ENCODE data around the gene UBE2U.
A peak's percentile ranks its signal among the peaks of the same experiment; 100 is the strongest.
"Not testable (repeated sequence)": the region's sequence is repeated elsewhere in the genome, so short reads cannot be mapped to it uniquely, and the experiment has no call there.

The UBE2U gene

GRCh38 chr1:64215576-64215975, 12.2 kb downstream of the UBE2U start:
- Mint-ChIP-seq H3K4me3 (no peak overlapping the region), H3K27ac (no peak overlapping the region), H3K27me3 (peaks cover 8% of the 10 kb centered on the region), H3K4me1 (ENCODE audit: low read depth) (no peaks in the 10 kb centered on the region), H3K9me3 (ENCODE audit: low read depth) (no peaks in the 10 kb centered on the region), H3K36me3 (no peaks in the 10 kb centered on the region)

DNA sequence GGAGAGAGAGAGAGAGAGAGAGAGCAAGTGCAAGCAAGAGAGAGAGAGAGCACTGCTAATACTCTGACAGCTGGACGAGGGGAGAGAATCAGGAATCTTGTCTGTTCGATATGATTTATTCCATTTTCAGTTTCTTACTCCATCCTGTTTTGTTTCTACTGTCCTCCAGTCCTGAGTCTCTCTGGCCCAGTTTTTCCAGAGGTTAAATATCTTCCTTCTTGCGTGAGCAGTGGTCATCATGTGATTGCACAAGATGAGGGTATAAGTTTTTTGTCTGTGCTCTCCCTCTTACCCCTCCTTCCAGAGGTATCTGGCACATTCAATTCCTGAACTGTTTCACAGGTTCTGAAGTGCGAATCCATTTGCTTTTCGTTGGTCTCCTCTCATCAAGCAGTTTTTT, 16.8 kb downstream of the UBE2U start:
- H3K4me1 Mint-ChIP-seq (ENCODE audit: low read depth), result peaks cover 10% of the 10 kb centered on the region
- H3K36me3 Mint-ChIP-seq, result no peaks in the 10 kb centered on the region
- no peak overlapping the region for H3K4me3 Mint-ChIP-seq
- no peaks in the 10 kb centered on the region for H3K9me3 Mint-ChIP-seq (ENCODE audit: low read depth)
- no peak overlapping the region for H3K27ac Mint-ChIP-seq
- H3K27me3 Mint-ChIP-seq, result peaks cover 5% of the 10 kb centered on the region

GRCh38 chr1:64223329-64224151, 20.1 kb downstream of the UBE2U start:
- peaks cover 10% of the 10 kb centered on the region for H3K27me3 Mint-ChIP-seq
- peak overlapping the region; percentile 68 for H3K27ac Mint-ChIP-seq
- H3K4me1 Mint-ChIP-seq (ENCODE audit: low read depth), result peaks cover 10% of the 10 kb centered on the region
- no peaks in the 10 kb centered on the region for H3K9me3 Mint-ChIP-seq (ENCODE audit: low read depth)
- peak overlapping the region; percentile 2 for H3K4me3 Mint-ChIP-seq
- H3K36me3 Mint-ChIP-seq, result no peaks in the 10 kb centered on the region

DNA sequence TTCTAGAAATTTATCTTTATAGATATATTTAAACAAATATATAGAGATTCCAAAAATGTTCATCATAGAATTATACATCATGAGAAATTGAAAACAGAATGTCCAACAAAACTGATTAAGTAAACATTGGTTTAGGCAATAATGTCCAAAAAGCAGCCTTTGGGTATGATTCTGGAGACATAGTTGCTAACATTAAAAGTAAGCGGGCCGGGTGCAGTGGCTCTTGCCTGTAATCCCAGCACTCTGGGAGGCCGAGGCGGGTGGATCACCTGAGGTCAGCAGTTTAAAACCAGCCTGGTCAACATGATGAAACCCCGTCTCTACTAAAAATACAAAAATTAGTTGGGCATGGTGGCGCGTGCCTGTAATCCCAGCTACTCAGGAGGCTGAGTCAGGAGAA, 20.8 kb downstream of the UBE2U start:
- H3K27me3 Mint-ChIP-seq, result not testable (repeated sequence)
- H3K4me1 Mint-ChIP-seq (ENCODE audit: low read depth), result peaks cover 10% of the 10 kb centered on the region

DNA sequence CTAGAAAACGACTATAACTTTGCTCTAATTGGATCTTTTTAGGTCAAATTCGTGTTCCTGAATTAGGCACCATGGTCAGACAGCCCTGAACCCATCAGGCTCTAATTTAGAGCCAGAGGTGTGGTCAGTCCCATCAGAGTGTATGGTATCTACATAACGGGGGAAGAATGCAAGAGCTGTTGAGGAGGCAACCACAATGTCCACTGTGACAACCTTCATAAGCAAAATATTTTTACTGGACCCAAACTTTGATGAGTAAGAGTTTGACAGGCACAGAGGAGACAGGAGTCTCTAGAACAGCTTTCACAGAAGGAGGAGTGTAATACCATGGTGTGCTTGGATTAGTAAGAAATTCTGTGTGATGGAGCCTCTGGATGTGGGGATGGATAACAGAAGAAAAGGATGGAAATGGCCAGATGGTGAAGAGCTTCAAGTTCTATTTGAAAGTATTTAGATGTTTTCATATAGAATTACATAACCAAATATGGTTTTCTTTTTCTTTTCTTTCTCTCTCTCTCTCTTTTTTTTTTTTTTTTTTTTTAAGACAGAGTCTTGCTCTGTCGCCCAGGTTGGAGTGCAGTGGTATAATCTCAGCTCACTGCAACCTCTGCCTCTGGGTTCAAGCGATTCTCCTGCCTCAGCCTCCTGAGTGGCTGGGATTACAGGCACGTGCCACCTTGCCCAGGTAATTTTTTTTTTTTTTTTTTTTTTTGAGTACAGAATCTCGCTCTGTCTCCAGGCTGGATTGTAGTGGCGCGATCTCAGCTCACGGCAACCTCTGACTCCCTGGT, 24.9 kb downstream of the UBE2U start:
- Mint-ChIP-seq H3K27ac (no peak overlapping the region), H3K9me3 (ENCODE audit: low read depth) (no peaks in the 10 kb centered on the region), H3K4me3 (no peak overlapping the region), H3K27me3 (peaks cover 10% of the 10 kb centered on the region), H3K4me1 (ENCODE audit: low read depth) (peaks cover 8% of the 10 kb centered on the region), H3K36me3 (no peaks in the 10 kb centered on the region)

More for the DNA sequence above, 20.8 kb downstream of the UBE2U start:
- not testable (repeated sequence) for H3K4me3 Mint-ChIP-seq; H3K27ac Mint-ChIP-seq; H3K36me3 Mint-ChIP-seq; H3K9me3 Mint-ChIP-seq (ENCODE audit: low read depth)

GRCh38 chr1:64229307-64229706, 25.9 kb downstream of the UBE2U start:
- H3K27me3 Mint-ChIP-seq, result peaks cover 16% of the 10 kb centered on the region
- no peaks in the 10 kb centered on the region for H3K9me3 Mint-ChIP-seq (ENCODE audit: low read depth)
- peaks cover 2% of the 10 kb centered on the region for H3K4me1 Mint-ChIP-seq (ENCODE audit: low read depth)
- H3K27ac Mint-ChIP-seq, result no peak overlapping the region
- no peaks in the 10 kb centered on the region for H3K36me3 Mint-ChIP-seq
- H3K4me3 Mint-ChIP-seq, result no peak overlapping the region

DNA sequence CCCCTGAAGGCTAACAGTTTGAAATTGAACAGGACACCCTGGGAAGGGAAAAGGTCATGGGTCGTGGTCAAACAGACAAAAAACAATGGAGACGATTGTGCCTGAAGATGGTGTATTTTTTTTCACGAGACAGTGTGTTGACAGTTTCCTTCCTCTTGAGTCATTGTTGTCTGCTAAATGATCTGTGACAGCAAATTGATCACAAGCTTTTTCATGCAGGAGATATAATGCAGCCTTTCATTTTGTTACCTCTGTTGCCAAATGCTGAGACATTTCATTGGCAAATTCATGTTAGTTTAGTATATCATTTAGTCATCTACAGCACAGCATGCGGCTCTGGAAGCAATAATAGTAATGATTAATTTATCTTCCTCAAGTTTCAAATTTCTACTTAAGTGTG, 27.7 kb downstream of the UBE2U start:
- H3K27ac Mint-ChIP-seq, result no peak overlapping the region
- H3K36me3 Mint-ChIP-seq, result no peaks in the 10 kb centered on the region
- no peaks in the 10 kb centered on the region for H3K4me1 Mint-ChIP-seq (ENCODE audit: low read depth)
- no peaks in the 10 kb centered on the region for H3K9me3 Mint-ChIP-seq (ENCODE audit: low read depth)
- H3K27me3 Mint-ChIP-seq, result peaks cover 17% of the 10 kb centered on the region
- H3K4me3 Mint-ChIP-seq, result no peak overlapping the region

GRCh38 chr1:64231654-64232053, 28.2 kb downstream of the UBE2U start:
- no peak overlapping the region for H3K4me3 Mint-ChIP-seq
- H3K36me3 Mint-ChIP-seq, result no peaks in the 10 kb centered on the region
- no peaks in the 10 kb centered on the region for H3K4me1 Mint-ChIP-seq (ENCODE audit: low read depth)
- H3K9me3 Mint-ChIP-seq (ENCODE audit: low read depth), result no peaks in the 10 kb centered on the region
- no peak overlapping the region for H3K27ac Mint-ChIP-seq
- peaks cover 17% of the 10 kb centered on the region for H3K27me3 Mint-ChIP-seq

DNA sequence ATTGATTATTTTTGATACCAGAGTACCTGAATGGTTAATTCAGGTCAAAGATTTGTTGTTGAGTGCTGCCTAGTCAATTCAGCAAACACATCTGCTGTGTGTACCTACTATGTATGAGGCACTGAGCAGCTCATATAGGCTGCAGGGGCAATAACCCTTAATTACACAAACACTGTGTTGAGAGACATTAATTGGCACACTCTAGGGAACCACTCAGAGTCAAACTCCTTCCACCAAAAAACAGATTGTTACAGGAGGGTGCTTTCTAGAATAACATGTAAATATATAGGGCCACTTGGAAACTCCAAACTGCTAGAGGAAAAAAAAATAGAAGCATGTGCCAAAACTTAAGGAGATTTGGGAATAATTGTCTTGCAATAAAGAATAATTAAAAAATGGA, 31.3 kb downstream of the UBE2U start:
- H3K4me3 Mint-ChIP-seq, result no peak overlapping the region
- peaks cover 20% of the 10 kb centered on the region for H3K27me3 Mint-ChIP-seq

DNA sequence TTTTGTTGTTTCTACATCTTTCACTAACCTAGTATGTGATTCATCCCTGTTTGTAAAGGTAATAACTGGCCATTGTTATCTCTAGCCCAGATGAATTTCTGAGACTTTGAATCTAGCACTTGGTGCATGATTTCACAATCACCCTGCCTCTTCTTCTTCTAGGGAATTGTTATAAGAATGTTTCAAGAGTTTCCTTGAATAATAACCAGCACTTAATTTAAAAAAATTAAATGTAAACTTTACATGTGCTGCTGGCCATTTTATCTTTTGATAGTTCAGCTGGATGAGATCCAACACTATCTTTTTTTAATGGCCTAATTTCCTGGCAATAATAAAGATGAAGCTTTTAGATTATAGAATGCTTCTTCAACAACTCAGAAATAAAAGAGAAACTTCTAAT, 31.8 kb downstream of the UBE2U start:
- Mint-ChIP-seq H3K4me3 (no peak overlapping the region), H3K9me3 (ENCODE audit: low read depth) (no peaks in the 10 kb centered on the region), H3K27ac (no peak overlapping the region), H3K27me3 (peaks cover 18% of the 10 kb centered on the region), H3K4me1 (ENCODE audit: low read depth) (no peaks in the 10 kb centered on the region), H3K36me3 (no peaks in the 10 kb centered on the region)

More for the DNA sequence above, 31.3 kb downstream of the UBE2U start:
- Mint-ChIP-seq H3K27ac (no peak overlapping the region), H3K4me1 (ENCODE audit: low read depth) (no peaks in the 10 kb centered on the region), H3K36me3 (no peaks in the 10 kb centered on the region), H3K9me3 (ENCODE audit: low read depth) (no peaks in the 10 kb centered on the region)

DNA sequence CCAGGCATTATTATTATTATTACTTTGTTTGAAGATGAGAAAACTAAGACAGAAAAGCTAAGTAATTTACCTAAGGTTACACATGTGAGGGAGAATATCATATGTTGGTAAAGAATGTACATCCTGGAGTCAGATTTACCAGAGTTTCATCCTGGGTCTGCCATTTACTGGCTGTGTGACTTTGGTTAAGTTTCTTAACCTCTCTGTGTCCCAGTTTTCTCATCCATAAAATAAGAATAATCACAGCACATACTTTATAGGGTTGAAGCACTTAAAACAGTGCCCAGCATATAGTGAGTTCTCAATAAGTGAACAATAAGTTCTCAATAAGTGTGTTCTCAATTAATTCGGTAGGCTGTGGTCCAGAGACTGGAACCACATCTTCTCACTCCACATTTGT, 32.5 kb downstream of the UBE2U start:
- no peaks in the 10 kb centered on the region for H3K4me1 Mint-ChIP-seq (ENCODE audit: low read depth)
- H3K9me3 Mint-ChIP-seq (ENCODE audit: low read depth), result no peaks in the 10 kb centered on the region
- H3K27me3 Mint-ChIP-seq, result peaks cover 18% of the 10 kb centered on the region
- no peak overlapping the region for H3K27ac Mint-ChIP-seq
- no peaks in the 10 kb centered on the region for H3K36me3 Mint-ChIP-seq
- H3K4me3 Mint-ChIP-seq, result no peak overlapping the region

- Mint-ChIP-seq H3K4me1 (ENCODE audit: low read depth) (no peaks in the 10 kb centered on the region), H3K27ac (no peak overlapping the region), H3K36me3 (no peaks in the 10 kb centered on the region), H3K27me3 (peaks cover 16% of the 10 kb centered on the region), H3K9me3 (ENCODE audit: low read depth) (no peaks in the 10 kb centered on the region), H3K4me3 (no peak overlapping the region)
Observed at GRCh38 chr1:64236541-64236954, 33.1 kb downstream of the UBE2U start.

DNA sequence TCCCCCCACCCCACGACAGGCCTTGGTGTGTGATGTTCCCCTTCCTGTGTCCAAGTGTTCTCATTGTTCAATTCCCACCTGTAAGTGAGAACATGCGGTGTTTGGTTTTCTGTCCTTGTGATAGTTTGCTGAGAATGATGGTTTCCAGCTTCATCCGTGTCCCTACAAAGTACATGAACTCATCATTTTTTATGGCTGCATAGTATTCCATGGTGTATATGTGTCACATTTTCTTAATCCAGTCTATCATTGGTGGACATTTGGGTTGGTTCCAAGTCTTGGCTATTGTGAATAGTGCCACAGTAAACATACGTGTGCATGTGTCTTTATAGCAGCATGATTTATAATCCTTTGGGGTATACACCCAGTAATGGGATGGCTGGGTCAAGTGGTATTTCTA, 36.1 kb downstream of the UBE2U start:
- not testable (repeated sequence) for H3K4me3 Mint-ChIP-seq; H3K36me3 Mint-ChIP-seq; H3K27ac Mint-ChIP-seq; H3K27me3 Mint-ChIP-seq; H3K9me3 Mint-ChIP-seq (ENCODE audit: low read depth)
- H3K4me1 Mint-ChIP-seq (ENCODE audit: low read depth), result peaks cover 15% of the 10 kb centered on the region

GRCh38 chr1:64240206-64240605, 36.8 kb downstream of the UBE2U start:
- H3K9me3 Mint-ChIP-seq (ENCODE audit: low read depth), result no peaks in the 10 kb centered on the region
- peaks cover 20% of the 10 kb centered on the region for H3K4me1 Mint-ChIP-seq (ENCODE audit: low read depth)
- H3K4me3 Mint-ChIP-seq, result no peak overlapping the region
- H3K27me3 Mint-ChIP-seq, result peaks cover 8% of the 10 kb centered on the region
- H3K27ac Mint-ChIP-seq, result no peak overlapping the region
- no peaks in the 10 kb centered on the region for H3K36me3 Mint-ChIP-seq

GRCh38 chr1:64241069-64241468, 37.6 kb downstream of the UBE2U start:
- Mint-ChIP-seq H3K4me3 (no peak overlapping the region), H3K9me3 (ENCODE audit: low read depth) (no peaks in the 10 kb centered on the region), H3K4me1 (ENCODE audit: low read depth) (peaks cover 25% of the 10 kb centered on the region), H3K27ac (no peak overlapping the region), H3K36me3 (no peaks in the 10 kb centered on the region), H3K27me3 (peaks cover 8% of the 10 kb centered on the region)
